B cell (primary cell): ENCODE measurements around the gene CNKSR3.

Experiments
- CTCF ChIP-seq: fragments of 200-600 bp; IDR thresholded peaks from one replicate; pipeline ENCODE4 v1.8.0; 2022; ENCODE audit warnings: antibody characterized with exemption, mild to moderate bottlenecking
- EZH2 ChIP-seq: IDR thresholded peaks from 2 replicates; pipeline ENCODE4 v1.6.1; 2012; ENCODE audit warnings: borderline replicate concordance, low read depth, mild to moderate bottlenecking, moderate library complexity, low read length; ENCODE audit not compliant: insufficient read depth, poor library complexity, severe bottlenecking

- TF ChIP-seq CTCF = no peak
- no peak for TF ChIP-seq EZH2
Observed at GRCh38 chr6:154386848-154387717, 123.4 kb downstream of the CNKSR3 start.
